ENCODE data around the gene PDGFC.

PDGFC gene

GRCh38 chr4:156734965-156735895, 236.4 kb downstream of the PDGFC start:
- peak; percentile 72 for DNase-seq

DNA sequence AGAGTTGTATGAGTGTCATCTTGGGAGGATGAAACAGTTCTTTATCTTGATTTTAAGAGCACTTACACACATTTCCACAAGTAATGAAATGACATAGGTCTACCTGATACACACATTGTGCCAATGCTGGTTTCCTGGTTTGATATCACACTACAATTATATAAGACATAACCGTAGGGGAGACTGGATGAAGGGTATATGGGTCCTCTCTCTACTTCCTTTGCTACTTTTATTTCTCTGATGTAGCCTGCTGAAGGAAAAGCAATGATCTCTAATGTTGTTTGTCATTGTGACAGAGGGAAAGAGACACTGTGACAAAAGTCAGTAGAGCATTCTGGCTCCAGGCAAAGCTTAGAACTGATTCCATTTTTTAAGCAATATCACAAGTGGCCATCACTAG, 238.0 kb downstream of the PDGFC start:
- DNase-seq = no peak

GRCh38 chr4:156732634-156733033, 239.0 kb downstream of the PDGFC start:
- DNase-seq = no peak

DNA sequence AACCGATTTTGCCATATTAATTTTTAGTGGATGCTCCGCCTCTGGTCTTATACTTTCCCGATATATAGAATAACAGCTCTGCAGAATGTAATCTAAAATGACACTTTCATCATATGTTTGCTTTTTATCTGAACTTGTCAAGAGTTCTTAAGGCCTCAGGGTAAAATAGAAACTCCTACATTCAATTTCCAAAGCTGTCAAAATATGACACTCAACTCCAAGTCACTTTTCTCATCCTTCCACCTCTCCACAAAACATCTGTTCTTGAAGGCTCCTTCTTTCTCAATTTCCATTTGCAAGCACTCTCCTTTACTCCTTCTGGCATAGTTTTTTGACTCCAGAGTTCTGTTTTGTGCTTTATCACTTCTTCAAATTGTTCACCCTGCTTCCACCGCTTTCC, 242.2 kb downstream of the PDGFC start:
- DNase-seq = no peak

GRCh38 chr4:156725257-156725656, 246.3 kb downstream of the PDGFC start:
- no peak for DNase-seq

DNA sequence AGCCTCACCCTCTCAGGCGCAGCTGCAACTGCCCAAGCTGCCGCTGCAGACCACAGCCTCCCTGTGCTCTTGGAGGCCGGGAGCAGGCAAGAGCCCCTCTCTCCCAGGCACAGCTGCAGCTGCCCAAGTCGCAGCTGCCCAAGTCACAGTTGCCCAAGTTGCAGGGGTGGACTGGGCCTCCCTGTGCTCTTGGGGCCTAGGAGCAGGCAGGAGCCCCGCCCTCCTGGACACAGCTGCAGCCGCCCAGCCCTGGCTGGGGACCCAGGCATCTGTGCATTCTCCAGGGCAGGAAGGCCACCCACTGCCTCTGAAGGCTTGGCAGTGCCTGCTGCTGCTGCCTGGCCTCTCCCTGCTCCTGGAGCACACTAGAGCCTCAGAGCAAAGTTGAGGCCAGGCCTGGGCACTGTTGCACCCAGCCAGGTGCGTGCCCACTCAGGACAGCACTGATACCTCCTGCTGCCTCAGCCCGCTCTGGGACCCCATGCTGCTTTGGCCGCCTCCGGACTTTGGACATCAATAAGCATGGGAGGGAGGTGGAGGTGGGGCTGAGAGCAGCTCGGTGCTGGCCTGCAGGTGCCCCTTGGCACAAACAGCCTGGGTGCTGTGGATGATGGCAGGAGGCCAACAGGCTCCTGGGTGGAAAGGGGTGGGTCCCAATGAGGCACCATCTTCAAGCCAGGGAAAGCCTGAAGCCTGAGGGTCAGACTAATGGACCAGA, 247.5 kb downstream of the PDGFC start:
- DNase-seq = no peak

GRCh38 chr4:156718226-156718625, 253.4 kb downstream of the PDGFC start:
- DNase-seq = no peak

DNA sequence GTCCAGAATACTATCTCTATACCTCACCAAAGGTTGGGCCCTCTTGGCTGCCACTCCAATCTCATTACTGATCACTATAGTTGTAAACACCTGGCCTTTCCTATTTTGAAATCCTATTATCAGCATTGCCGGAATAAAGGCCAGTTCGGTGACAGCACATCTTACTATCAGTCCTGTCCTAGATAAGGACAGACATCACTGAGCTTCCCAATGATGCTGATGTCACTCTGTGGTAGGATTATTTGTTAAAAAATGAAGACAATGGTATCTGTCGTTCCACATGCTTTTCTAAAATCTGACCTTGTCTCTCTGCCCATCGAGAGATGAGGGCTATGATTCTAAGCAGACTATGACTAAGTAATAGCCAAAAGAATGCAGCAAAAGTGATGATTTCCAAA, 260.4 kb downstream of the PDGFC start:
- no peak for DNase-seq
